Panc1 (cell line): Measurements from ENCODE around the gene FBXO10. TPM values are rescaled to one million over a fixed set of nuclear protein-coding genes. Genes with fewer than 3 reads are reported as not detected.

Experiments
- ATAC-seq: fragments of 200-7000 bp; cut with Tn5 transposase; 2 replicates; pipeline ENCODE4 v1.9.1; 2020; ENCODE audit warnings: mild to moderate bottlenecking, moderate library complexity
- BruUV-seq: library from RNA; stranded (reverse); fragments of 400-500 nt; replicated peaks from 2 replicates; lab custom pipeline; 2021; lab: Mats Ljungman, UMichigan
- CTCF ChIA-PET: fragments of 300-600 bp; sonication (Branson Sonifier 250); formaldehyde crosslinking; loops from one replicate; lab custom pipeline; 2022; ENCODE audit warnings: antibody characterized with exemption; lab: Charles Lee
- POLR2A ChIA-PET: fragments of 300-600 bp; sonication (Branson Sonifier 250); formaldehyde crosslinking; loops from one replicate; lab custom pipeline; 2022; ENCODE audit warnings: antibody characterized with exemption; lab: Charles Lee
- DNase-seq: peaks from one replicate; pipeline ENCODE4 v3.0.0-alpha.2; 2010; ENCODE audit warnings: low read depth, low spot score
- H3K27ac ChIP-seq: 2 replicates; pipeline ENCODE4 v1.5.1; 2011; ENCODE audit warnings: mild to moderate bottlenecking, low read length, inconsistent platforms
- H3K27me3 ChIP-seq: fragments of 200-500 bp; sonication (Bioruptor generic); 2 replicates; pipeline ENCODE4 v1.6.0; 2014; ENCODE audit warnings: low read length, inconsistent platforms; ENCODE audit not compliant: control insufficient read depth, insufficient read depth
- H3K36me3 ChIP-seq: fragments of 200-500 bp; sonication (Bioruptor generic); 2 replicates; pipeline ENCODE4 v1.5.1; 2014; ENCODE audit warnings: inconsistent platforms, mild to moderate bottlenecking, low read length, moderate library complexity; ENCODE audit not compliant: control insufficient read depth, insufficient read depth
- H3K4me1 ChIP-seq: 2 replicates; pipeline ENCODE4 v1.5.1; 2011; ENCODE audit warnings: inconsistent platforms, mild to moderate bottlenecking, low read length, moderate library complexity; ENCODE audit not compliant: control insufficient read depth, insufficient read depth
- H3K4me3 ChIP-seq, 2 experiments: 2 replicates each; pipeline ENCODE4 v1.5.1; 2011 to 2012; ENCODE audit warnings: low read depth in 2 of 2, low read length in 2 of 2, mild to moderate bottlenecking in 2 of 2, inconsistent platforms in 1 of 2, moderate library complexity in 1 of 2
- H3K9me3 ChIP-seq: fragments of 200-500 bp; sonication (Bioruptor generic); 2 replicates; pipeline ENCODE4 v1.5.1; 2014; ENCODE audit warnings: low read depth, mild to moderate bottlenecking, inconsistent platforms, low read length, moderate library complexity; ENCODE audit not compliant: control insufficient read depth, insufficient read depth
- CTCF ChIP-seq: fragments of 450-650 bp; IDR thresholded peaks from 2 replicates; pipeline ENCODE4 v1.5.1; 2017; ENCODE audit warnings: mild to moderate bottlenecking
- POLR2AphosphoS5 ChIP-seq: IDR thresholded peaks from 2 replicates; pipeline ENCODE4 v1.6.1; 2012; ENCODE audit warnings: mild to moderate bottlenecking, low read depth, low read length, moderate library complexity
- SIN3A ChIP-seq: IDR thresholded peaks from 2 replicates; pipeline ENCODE4 v1.6.1; 2012; ENCODE audit warnings: low read depth, mild to moderate bottlenecking, low read length, moderate library complexity, borderline replicate concordance; ENCODE audit not compliant: insufficient read depth
- TCF7L2 ChIP-seq: IDR thresholded peaks from 2 replicates; pipeline ENCODE4 v1.6.1; 2011; ENCODE audit warnings: mild to moderate bottlenecking, low read depth, low read length, inconsistent platforms
- in situ Hi-C: cut with HindIII; loops from 2 replicates; pipeline ENCODE4 v1.10.0; 2016; ENCODE audit warnings: low sequenced_read_pairs, low pct_unique_long_range_greater_than_20kb
- intact Hi-C: fragments of 100-400 bp; cut with micrococcal nuclease; formaldehyde crosslinking; loops from one replicate; pipeline ENCODE4 v1.10.0; 2022; ENCODE audit not compliant: unreplicated experiment
- total RNA-seq: library from RNA; stranded (reverse); gene quantifications from one replicate; pipeline ENCODE4 v1.2.1, GENCODE V29; 2021; ENCODE audit not compliant: unreplicated experiment
- TF ChIP-seq, protein P1 (sequence below), 2 experiments: IDR thresholded peaks; 2 replicates each; pipeline ENCODE4 v1.6.1; 2011 to 2012; ENCODE audit warnings: low read depth in 2 of 2, control low read depth in 1 of 2, low read length in 1 of 2, mild to moderate bottlenecking in 1 of 2, moderate library complexity in 1 of 2; ENCODE audit not compliant: insufficient read depth in 1 of 2

FBXO10 gene
- total RNA-seq, 1 experiment from 2014 or later: 39.8 TPM

GRCh38 chr9:37549527-37549926, 26.7 kb downstream of the FBXO10 start:
- Histone ChIP-seq H3K4me3 (no peak overlapping the region), H3K36me3 (no peaks in the 10 kb centered on the region), H3K27me3 (no peaks in the 10 kb centered on the region), H3K9me3 (no peaks in the 10 kb centered on the region), H3K4me1 (peaks cover 16% of the 10 kb centered on the region), H3K27ac (no peak overlapping the region)
- intact Hi-C loops: no loop called here
- ChIA-PET POLR2A (interaction anchor here (0.6 kb wide), 1 partner anchor 9 kb away, joined by 4 read pairs; no protein-coding TSS in a partner anchor), CTCF (no interaction called here)
- TSS peak; percentile 67 for BruUV-seq
- DNase-seq (no peak), ATAC-seq (no peak)
- in situ Hi-C loops: no loop called here
- TF ChIP-seq, protein P1, sequence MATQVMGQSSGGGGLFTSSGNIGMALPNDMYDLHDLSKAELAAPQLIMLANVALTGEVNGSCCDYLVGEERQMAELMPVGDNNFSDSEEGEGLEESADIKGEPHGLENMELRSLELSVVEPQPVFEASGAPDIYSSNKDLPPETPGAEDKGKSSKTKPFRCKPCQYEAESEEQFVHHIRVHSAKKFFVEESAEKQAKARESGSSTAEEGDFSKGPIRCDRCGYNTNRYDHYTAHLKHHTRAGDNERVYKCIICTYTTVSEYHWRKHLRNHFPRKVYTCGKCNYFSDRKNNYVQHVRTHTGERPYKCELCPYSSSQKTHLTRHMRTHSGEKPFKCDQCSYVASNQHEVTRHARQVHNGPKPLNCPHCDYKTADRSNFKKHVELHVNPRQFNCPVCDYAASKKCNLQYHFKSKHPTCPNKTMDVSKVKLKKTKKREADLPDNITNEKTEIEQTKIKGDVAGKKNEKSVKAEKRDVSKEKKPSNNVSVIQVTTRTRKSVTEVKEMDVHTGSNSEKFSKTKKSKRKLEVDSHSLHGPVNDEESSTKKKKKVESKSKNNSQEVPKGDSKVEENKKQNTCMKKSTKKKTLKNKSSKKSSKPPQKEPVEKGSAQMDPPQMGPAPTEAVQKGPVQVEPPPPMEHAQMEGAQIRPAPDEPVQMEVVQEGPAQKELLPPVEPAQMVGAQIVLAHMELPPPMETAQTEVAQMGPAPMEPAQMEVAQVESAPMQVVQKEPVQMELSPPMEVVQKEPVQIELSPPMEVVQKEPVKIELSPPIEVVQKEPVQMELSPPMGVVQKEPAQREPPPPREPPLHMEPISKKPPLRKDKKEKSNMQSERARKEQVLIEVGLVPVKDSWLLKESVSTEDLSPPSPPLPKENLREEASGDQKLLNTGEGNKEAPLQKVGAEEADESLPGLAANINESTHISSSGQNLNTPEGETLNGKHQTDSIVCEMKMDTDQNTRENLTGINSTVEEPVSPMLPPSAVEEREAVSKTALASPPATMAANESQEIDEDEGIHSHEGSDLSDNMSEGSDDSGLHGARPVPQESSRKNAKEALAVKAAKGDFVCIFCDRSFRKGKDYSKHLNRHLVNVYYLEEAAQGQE (IDR thresholded peaks at IDR 0.05; ENCODE audit: insufficient read depth in 1 of 2, low read depth in 2 of 2, low read length in 1 of 2): no peak
- TF ChIP-seq TCF7L2 (no peak), POLR2AphosphoS5 (no peak), SIN3A (no peak)

DNA sequence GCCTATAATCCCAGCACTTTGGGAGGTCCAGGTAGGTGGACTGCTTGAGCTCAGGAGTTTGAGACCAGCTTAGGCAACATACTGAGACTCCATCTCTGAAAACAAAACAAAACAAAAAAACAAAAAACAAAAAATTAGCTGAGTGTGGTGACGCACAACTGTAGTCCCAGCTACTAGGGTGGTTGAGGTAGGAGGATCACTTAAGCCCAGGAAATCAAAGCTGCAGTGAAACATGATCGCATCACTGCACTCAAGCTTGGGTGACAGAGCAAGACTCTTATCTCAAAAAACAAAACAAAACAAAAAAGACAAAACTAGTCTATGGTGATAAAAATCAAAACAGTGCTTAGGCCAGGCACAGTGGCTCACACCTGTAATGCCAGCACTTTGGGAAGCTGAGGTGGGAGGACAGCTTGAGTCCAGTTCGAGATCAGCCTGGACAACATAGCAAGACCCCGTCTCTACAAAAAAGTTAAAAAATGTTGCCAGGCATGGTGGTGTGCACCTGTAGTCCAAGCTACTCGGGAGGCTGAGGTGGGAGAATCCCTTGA, 28.8 kb downstream of the FBXO10 start:
- Histone ChIP-seq H3K27me3 (no peaks in the 10 kb centered on the region), H3K4me1 (peaks cover 16% of the 10 kb centered on the region), H3K27ac (no peak overlapping the region), H3K9me3 (no peaks in the 10 kb centered on the region), H3K36me3 (no peaks in the 10 kb centered on the region), H3K4me3 (no peak overlapping the region)
- intact Hi-C loops (no loop called here), in situ Hi-C loops (no loop called here)
- ChIA-PET CTCF (interaction anchor here (0.9 kb wide), 1 partner anchor 38 kb away, joined by 4 read pairs; no protein-coding TSS in a partner anchor), POLR2A (interaction anchor here (0.6 kb wide), 1 partner anchor 19 kb away, joined by 11 read pairs; no protein-coding TSS in a partner anchor)
- DNase-seq (no peak), ATAC-seq (no peak)
- TF ChIP-seq, protein P1 (IDR thresholded peaks at IDR 0.05; ENCODE audit: insufficient read depth in 1 of 2, low read depth in 2 of 2, low read length in 1 of 2): no peak
- no peak for TF ChIP-seq SIN3A
- no peak for TF ChIP-seq CTCF
- no peak for TF ChIP-seq TCF7L2
- no peak for TF ChIP-seq POLR2AphosphoS5
- BruUV-seq: no TSS peak
